ENCODE data around the gene RAD50.
A peak's percentile ranks its signal among the peaks of the same experiment; 100 is the strongest.
"Not testable (repeated sequence)": the region's sequence is repeated elsewhere in the genome, so short reads cannot be mapped to it uniquely, and the experiment has no call there.

The RAD50 gene

GRCh38 chr5:132680780-132681475, 124.2 kb downstream of the RAD50 start:
- H3K4me1 Mint-ChIP-seq (ENCODE audit: low read depth), result peaks cover 5% of the 10 kb centered on the region
- H3K27me3 Mint-ChIP-seq, result no peaks in the 10 kb centered on the region
- H3K27ac Mint-ChIP-seq, result no peak overlapping the region
- no peak overlapping the region for H3K4me3 Mint-ChIP-seq
- peaks cover 6% of the 10 kb centered on the region for H3K36me3 Mint-ChIP-seq
- no peaks in the 10 kb centered on the region for H3K9me3 Mint-ChIP-seq (ENCODE audit: low read depth)

GRCh38 chr5:132681476-132681831, 124.7 kb downstream of the RAD50 start:
- Mint-ChIP-seq H3K36me3 (peaks cover 6% of the 10 kb centered on the region), H3K27ac (no peak overlapping the region), H3K4me1 (ENCODE audit: low read depth) (peaks cover 5% of the 10 kb centered on the region), H3K27me3 (no peaks in the 10 kb centered on the region), H3K9me3 (ENCODE audit: low read depth) (no peaks in the 10 kb centered on the region), H3K4me3 (no peak overlapping the region)

- Mint-ChIP-seq H3K4me1 (ENCODE audit: low read depth) (peaks cover 6% of the 10 kb centered on the region), H3K36me3 (peaks cover 6% of the 10 kb centered on the region), H3K27ac (no peak overlapping the region), H3K9me3 (ENCODE audit: low read depth) (no peaks in the 10 kb centered on the region), H3K27me3 (no peaks in the 10 kb centered on the region), H3K4me3 (no peak overlapping the region)
These were observed 125.2 kb downstream of the RAD50 start for GRCh38 chr5:132681983-132682382.

GRCh38 chr5:132684491-132684890, 127.7 kb downstream of the RAD50 start:
- Mint-ChIP-seq H3K27me3 (no peaks in the 10 kb centered on the region), H3K36me3 (peaks cover 6% of the 10 kb centered on the region), H3K4me3 (no peak overlapping the region), H3K9me3 (ENCODE audit: low read depth) (no peaks in the 10 kb centered on the region), H3K4me1 (ENCODE audit: low read depth) (peaks cover 25% of the 10 kb centered on the region), H3K27ac (no peak overlapping the region)

- peaks cover 6% of the 10 kb centered on the region for H3K36me3 Mint-ChIP-seq
- H3K4me3 Mint-ChIP-seq, result no peak overlapping the region
- H3K27ac Mint-ChIP-seq, result no peak overlapping the region
- H3K4me1 Mint-ChIP-seq (ENCODE audit: low read depth), result peaks cover 28% of the 10 kb centered on the region
- H3K27me3 Mint-ChIP-seq, result no peaks in the 10 kb centered on the region
- no peaks in the 10 kb centered on the region for H3K9me3 Mint-ChIP-seq (ENCODE audit: low read depth)
These were observed 128.3 kb downstream of the RAD50 start for GRCh38 chr5:132684922-132685720.

GRCh38 chr5:132686193-132686592, 129.4 kb downstream of the RAD50 start:
- Mint-ChIP-seq H3K36me3 (peaks cover 3% of the 10 kb centered on the region), H3K27me3 (no peaks in the 10 kb centered on the region), H3K4me3 (no peak overlapping the region), H3K27ac (peak overlapping the region; percentile 5), H3K4me1 (ENCODE audit: low read depth) (peaks cover 28% of the 10 kb centered on the region), H3K9me3 (ENCODE audit: low read depth) (no peaks in the 10 kb centered on the region)

GRCh38 chr5:132687995-132688394, 131.2 kb downstream of the RAD50 start:
- Mint-ChIP-seq H3K27ac (peak overlapping the region; percentile 75), H3K4me3 (peak overlapping the region; percentile 44)

GRCh38 chr5:132688536-132689339, 132.0 kb downstream of the RAD50 start:
- Mint-ChIP-seq H3K27ac (peak overlapping the region; percentile 75), H3K36me3 (peaks cover 3% of the 10 kb centered on the region), H3K9me3 (ENCODE audit: low read depth) (no peaks in the 10 kb centered on the region), H3K4me1 (ENCODE audit: low read depth) (peaks cover 29% of the 10 kb centered on the region), H3K4me3 (peak overlapping the region; percentile 36), H3K27me3 (no peaks in the 10 kb centered on the region)

More at GRCh38 chr5:132687995-132688394, 131.2 kb downstream of the RAD50 start:
- no peaks in the 10 kb centered on the region for H3K27me3 Mint-ChIP-seq
- peaks cover 29% of the 10 kb centered on the region for H3K4me1 Mint-ChIP-seq (ENCODE audit: low read depth)
- peaks cover 3% of the 10 kb centered on the region for H3K36me3 Mint-ChIP-seq
- no peaks in the 10 kb centered on the region for H3K9me3 Mint-ChIP-seq (ENCODE audit: low read depth)

GRCh38 chr5:132689513-132689912, 132.7 kb downstream of the RAD50 start:
- H3K27me3 Mint-ChIP-seq, result no peaks in the 10 kb centered on the region
- H3K9me3 Mint-ChIP-seq (ENCODE audit: low read depth), result no peaks in the 10 kb centered on the region
- H3K4me1 Mint-ChIP-seq (ENCODE audit: low read depth), result peaks cover 29% of the 10 kb centered on the region
- H3K36me3 Mint-ChIP-seq, result peaks cover 3% of the 10 kb centered on the region
- H3K4me3 Mint-ChIP-seq, result no peak overlapping the region
- no peak overlapping the region for H3K27ac Mint-ChIP-seq

GRCh38 chr5:132690156-132690555, 133.4 kb downstream of the RAD50 start:
- no peaks in the 10 kb centered on the region for H3K9me3 Mint-ChIP-seq (ENCODE audit: low read depth)
- H3K27me3 Mint-ChIP-seq, result no peaks in the 10 kb centered on the region
- no peak overlapping the region for H3K27ac Mint-ChIP-seq
- peaks cover 25% of the 10 kb centered on the region for H3K4me1 Mint-ChIP-seq (ENCODE audit: low read depth)
- H3K4me3 Mint-ChIP-seq, result no peak overlapping the region
- H3K36me3 Mint-ChIP-seq, result peaks cover 3% of the 10 kb centered on the region

- not testable (repeated sequence) for H3K36me3 Mint-ChIP-seq; H3K4me3 Mint-ChIP-seq; H3K9me3 Mint-ChIP-seq (ENCODE audit: low read depth); H3K27me3 Mint-ChIP-seq; H3K27ac Mint-ChIP-seq
- peaks cover 23% of the 10 kb centered on the region for H3K4me1 Mint-ChIP-seq (ENCODE audit: low read depth)
These were observed 135.2 kb downstream of the RAD50 start for GRCh38 chr5:132691755-132692631.

GRCh38 chr5:132692632-132692967, 135.8 kb downstream of the RAD50 start:
- Mint-ChIP-seq H3K27me3 (no peaks in the 10 kb centered on the region), H3K4me1 (ENCODE audit: low read depth) (peaks cover 23% of the 10 kb centered on the region), H3K27ac (no peak overlapping the region), H3K4me3 (no peak overlapping the region), H3K36me3 (peaks cover 3% of the 10 kb centered on the region), H3K9me3 (ENCODE audit: low read depth) (no peaks in the 10 kb centered on the region)

Measured in activated naive CD8-positive, alpha-beta T cell (primary cell).